Measurements from ENCODE around the gene TCEANC.
"Not testable (repeated sequence)": the region's sequence is repeated elsewhere in the genome, so short reads cannot be mapped to it uniquely, and the experiment has no call there.

GRCh38 chrX:13637224-13637623 is 15.7 kb upstream of the TCEANC start:
- TF ChIP-seq EP300, POLR2A, CTCF, POLR2AphosphoS5 (IDR thresholded peaks at IDR 0.05): not testable (repeated sequence)

All from gastroesophageal sphincter (tissue), 3 donors.